NT2/D1 (cell line): ENCODE results near the gene OCIAD2.
A peak's percentile ranks its signal among the peaks of the same experiment; 100 is the strongest.

Source experiments
- DNase-seq: peaks from one replicate; pipeline ENCODE4 v3.0.0-alpha.2; 2011; ENCODE audit warnings: low read depth, low spot score
- H3K27me3 ChIP-seq: 2 replicates; pipeline ENCODE4 v1.6.0; 2011; ENCODE audit warnings: mild to moderate bottlenecking; ENCODE audit not compliant: insufficient read length, insufficient read depth
- H3K36me3 ChIP-seq: 2 replicates; pipeline ENCODE4 v1.6.1; 2011; ENCODE audit warnings: mild to moderate bottlenecking, low read length, mixed read lengths; ENCODE audit not compliant: insufficient read depth, insufficient read length
- H3K4me1 ChIP-seq: 2 replicates; pipeline ENCODE4 v1.5.1; 2011; ENCODE audit not compliant: insufficient read depth, insufficient read length
- H3K4me3 ChIP-seq: 2 replicates; pipeline ENCODE4 v1.5.1; 2011; ENCODE audit warnings: low read depth; ENCODE audit not compliant: insufficient read length
- H3K9ac ChIP-seq: 2 replicates; pipeline ENCODE4 v1.6.0; 2011; ENCODE audit warnings: low read depth; ENCODE audit not compliant: insufficient read length
- H3K9me3 ChIP-seq: 2 replicates; pipeline ENCODE4 v1.5.1; 2011; ENCODE audit warnings: mild to moderate bottlenecking, low read length; ENCODE audit not compliant: insufficient read depth
- SUZ12 ChIP-seq: IDR thresholded peaks from 2 replicates; pipeline ENCODE4 v1.6.1; 2011; ENCODE audit not compliant: insufficient read length, insufficient read depth; ENCODE audit errors: extremely low read depth
- YY1 ChIP-seq: IDR thresholded peaks from 2 replicates; pipeline ENCODE4 v1.6.1; 2011; ENCODE audit not compliant: insufficient read length, insufficient read depth
- ZNF274 ChIP-seq: IDR thresholded peaks from 2 replicates; pipeline ENCODE4 v1.6.1; 2011; ENCODE audit warnings: mild to moderate bottlenecking, low read depth, low read length

The OCIAD2 gene

DNA sequence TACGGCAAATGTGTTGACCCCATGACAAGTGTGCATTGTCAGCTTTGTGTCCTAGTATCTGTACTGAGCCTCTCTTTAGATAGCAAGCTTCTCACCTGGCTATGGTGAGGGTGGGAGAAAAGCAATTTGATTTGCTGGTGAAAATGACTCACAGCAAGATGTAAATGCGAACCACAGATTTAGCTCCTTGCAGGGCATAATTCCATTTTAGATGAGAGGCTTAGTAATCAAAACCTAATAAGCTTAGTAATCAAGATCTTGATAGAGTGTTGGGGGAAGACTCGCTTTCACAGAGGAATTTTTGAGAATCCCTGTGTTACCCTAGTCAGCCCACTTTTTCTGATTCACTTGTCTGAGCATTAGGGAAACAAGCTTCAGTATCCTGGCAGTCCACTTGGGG is 7.7 kb upstream of the OCIAD2 start:
- TF ChIP-seq SUZ12 (no peak), YY1 (no peak), ZNF274 (no peak)
- H3K4me1 ChIP-seq: no peaks in the 10 kb centered on the region
- H3K9ac ChIP-seq: no peak overlapping the region
- no peak for DNase-seq
- no peaks in the 10 kb centered on the region for H3K9me3 ChIP-seq
- no peaks in the 10 kb centered on the region for H3K36me3 ChIP-seq
- H3K4me3 ChIP-seq: no peak overlapping the region
- no peaks in the 10 kb centered on the region for H3K27me3 ChIP-seq

GRCh38 chr4:48913346-48913745 is 6.8 kb upstream of the OCIAD2 start:
- no peaks in the 10 kb centered on the region for H3K9me3 ChIP-seq
- no peaks in the 10 kb centered on the region for H3K4me1 ChIP-seq
- no peak for TF ChIP-seq SUZ12
- TF ChIP-seq YY1: no peak
- no peak for TF ChIP-seq ZNF274
- no peaks in the 10 kb centered on the region for H3K27me3 ChIP-seq
- H3K9ac ChIP-seq: no peak overlapping the region
- DNase-seq: no peak
- no peak overlapping the region for H3K4me3 ChIP-seq
- no peaks in the 10 kb centered on the region for H3K36me3 ChIP-seq

GRCh38 chr4:48912349-48912748 is 5.8 kb upstream of the OCIAD2 start:
- TF ChIP-seq SUZ12: no peak
- no peak for TF ChIP-seq YY1
- TF ChIP-seq ZNF274: no peak
- no peak for DNase-seq
- Histone ChIP-seq H3K4me3 (no peak overlapping the region), H3K9me3 (no peaks in the 10 kb centered on the region), H3K36me3 (no peaks in the 10 kb centered on the region), H3K27me3 (no peaks in the 10 kb centered on the region), H3K9ac (no peak overlapping the region), H3K4me1 (no peaks in the 10 kb centered on the region)

- no peak for TF ChIP-seq YY1
- TF ChIP-seq SUZ12: no peak
- no peak for TF ChIP-seq ZNF274
- peaks cover 3% of the 10 kb centered on the region for H3K4me1 ChIP-seq
- no peak for DNase-seq
- H3K27me3 ChIP-seq: no peaks in the 10 kb centered on the region
- no peaks in the 10 kb centered on the region for H3K9me3 ChIP-seq
- no peak overlapping the region for H3K4me3 ChIP-seq
- H3K36me3 ChIP-seq: no peaks in the 10 kb centered on the region
- no peak overlapping the region for H3K9ac ChIP-seq
These were observed 3.9 kb upstream of the OCIAD2 start for GRCh38 chr4:48910511-48910910.

- H3K9ac ChIP-seq: no peak overlapping the region
- H3K36me3 ChIP-seq: no peaks in the 10 kb centered on the region
- H3K9me3 ChIP-seq: no peaks in the 10 kb centered on the region
- TF ChIP-seq YY1 (no peak), SUZ12 (no peak), ZNF274 (no peak)
- peaks cover 5% of the 10 kb centered on the region for H3K4me1 ChIP-seq
- H3K27me3 ChIP-seq: no peaks in the 10 kb centered on the region
- no peak overlapping the region for H3K4me3 ChIP-seq
- peak; percentile 33 for DNase-seq
These were observed 3.1 kb upstream of the OCIAD2 start for GRCh38 chr4:48909697-48910096.

DNA sequence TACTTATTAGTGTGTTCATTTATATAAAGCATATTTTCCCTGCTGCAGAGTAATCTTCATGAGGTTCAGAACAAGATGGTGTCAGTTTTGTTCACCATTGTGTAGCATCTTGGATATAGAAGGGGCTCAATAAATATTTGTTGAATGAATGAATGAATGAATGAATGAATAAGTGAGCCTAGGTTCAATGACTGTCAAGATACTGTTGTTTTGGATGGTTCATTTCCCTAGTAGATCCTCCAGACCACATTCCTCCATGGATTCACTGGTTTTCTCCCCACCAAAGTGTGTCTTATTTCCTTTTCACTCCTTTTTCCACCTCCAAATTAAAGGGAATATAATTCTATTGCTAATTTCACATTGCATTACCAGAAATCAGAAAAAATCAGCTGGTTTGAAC is 2.1 kb upstream of the OCIAD2 start:
- no peak for TF ChIP-seq SUZ12
- TF ChIP-seq ZNF274: no peak
- no peak for TF ChIP-seq YY1
- Histone ChIP-seq H3K9ac (no peak overlapping the region), H3K4me3 (no peak overlapping the region), H3K36me3 (peaks cover 7% of the 10 kb centered on the region), H3K4me1 (peaks cover 5% of the 10 kb centered on the region), H3K27me3 (no peaks in the 10 kb centered on the region), H3K9me3 (no peaks in the 10 kb centered on the region)
- no peak for DNase-seq

DNA sequence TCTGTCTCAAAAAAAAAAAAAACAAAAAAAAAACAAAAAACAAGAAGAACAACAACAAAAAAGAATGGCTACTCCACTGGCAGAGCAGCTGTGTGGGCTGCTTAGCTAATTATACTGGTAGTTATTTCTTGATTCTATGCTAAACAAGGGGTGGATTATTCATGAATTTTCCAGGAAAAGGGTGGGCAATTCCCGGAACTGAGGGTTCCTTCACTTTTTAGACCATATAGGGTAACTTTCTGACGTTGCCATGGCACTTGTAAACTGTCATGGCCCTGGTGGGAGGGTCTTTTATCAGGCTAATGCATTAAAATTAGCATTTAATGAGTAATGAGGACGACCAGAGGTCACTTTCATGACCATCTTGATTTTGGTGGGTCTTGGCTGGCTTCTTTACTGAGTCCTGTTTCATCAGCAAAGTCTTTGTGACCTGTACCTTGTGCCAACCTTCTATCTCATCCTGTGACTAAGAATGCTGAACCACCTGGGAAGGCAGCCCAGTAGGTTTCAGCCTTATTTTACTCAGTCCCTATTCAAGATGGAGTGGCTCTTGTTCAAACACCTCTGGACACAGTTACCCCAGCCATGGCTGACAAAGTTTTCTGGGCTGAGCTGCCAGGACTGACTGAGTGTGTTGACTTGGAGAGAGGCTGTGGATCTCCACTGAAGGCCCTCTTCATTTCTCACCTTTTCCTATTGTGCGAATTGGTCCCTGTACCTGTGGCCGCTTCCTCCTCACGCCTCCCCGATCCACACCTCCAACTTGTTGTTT is 1.3 kb upstream of the OCIAD2 start:
- Histone ChIP-seq H3K9me3 (no peaks in the 10 kb centered on the region), H3K36me3 (peaks cover 9% of the 10 kb centered on the region), H3K4me3 (no peak overlapping the region), H3K27me3 (no peaks in the 10 kb centered on the region), H3K4me1 (peaks cover 5% of the 10 kb centered on the region), H3K9ac (no peak overlapping the region)
- TF ChIP-seq ZNF274 (no peak), SUZ12 (no peak)
- DNase-seq: no peak
